Liver (tissue), 9 donors: Measurements from ENCODE around the gene TMIE. TPM values are rescaled to one million over a fixed set of nuclear protein-coding genes. Genes with fewer than 3 reads are reported as not detected.
"Not testable (repeated sequence)": the region's sequence is repeated elsewhere in the genome, so short reads cannot be mapped to it uniquely, and the experiment has no call there.

Experiments used
- DNase-seq: peaks from one replicate; pipeline ENCODE4 v3.0.0-alpha.2; 2017; ENCODE audit warnings: low spot score
- H3K27ac ChIP-seq, 2 donors: one replicate each; pipeline ENCODE4 v1.7.0; 2013; ENCODE audit warnings: inconsistent platforms in 2 of 2, low read length in 2 of 2, control low read depth in 1 of 2, low read depth in 1 of 2, mild to moderate bottlenecking in 1 of 2
- H3K27me3 ChIP-seq, 4 donors: one replicate each; pipeline versions ENCODE4 v1.6.1 to v1.7.0; 2013; ENCODE audit warnings: low read length in 3 of 4, inconsistent platforms in 1 of 4, mild to moderate bottlenecking in 1 of 4, moderate library complexity in 1 of 4; ENCODE audit not compliant: control insufficient read depth in 4 of 4, insufficient read depth in 4 of 4
- H3K36me3 ChIP-seq, 4 donors: one replicate each; pipeline versions ENCODE4 v1.6.1 to v1.7.0; 2013; ENCODE audit warnings: low read length in 3 of 4, mild to moderate bottlenecking in 3 of 4, low read depth in 1 of 4, moderate library complexity in 1 of 4; ENCODE audit not compliant: control insufficient read depth in 4 of 4, insufficient read depth in 3 of 4
- H3K4me1 ChIP-seq, 4 donors: one replicate each; pipeline versions ENCODE4 v1.6.1 to v1.7.0; 2013; ENCODE audit warnings: low read length in 3 of 4, mild to moderate bottlenecking in 3 of 4, moderate library complexity in 1 of 4; ENCODE audit not compliant: control insufficient read depth in 4 of 4, insufficient read depth in 4 of 4
- H3K4me3 ChIP-seq, 3 donors: one replicate each; pipeline versions ENCODE4 v1.6.1 to v1.7.0; 2013; ENCODE audit warnings: low read length in 3 of 3, control low read depth in 1 of 3, low read depth in 1 of 3, mild to moderate bottlenecking in 1 of 3
- H3K9ac ChIP-seq, 2 donors: one replicate each; pipeline ENCODE4 v1.7.0; 2013; ENCODE audit warnings: low read length in 2 of 2, mild to moderate bottlenecking in 2 of 2, moderate library complexity in 2 of 2, control low read depth in 1 of 2, low read depth in 1 of 2
- H3K9me3 ChIP-seq, 4 donors: one replicate each; pipeline versions ENCODE4 v1.6.1 to v1.7.0; 2013; ENCODE audit warnings: low read length in 3 of 4; ENCODE audit not compliant: control insufficient read depth in 4 of 4
- EGR1 ChIP-seq, 2 donors: IDR thresholded peaks; 2 replicates each; pipeline ENCODE4 v1.6.1; 2016 to 2018; ENCODE audit warnings: antibody characterized with exemption in 2 of 2, low read depth in 2 of 2
- FOXA1 ChIP-seq: IDR thresholded peaks from 2 replicates; pipeline ENCODE4 v1.6.1; 2016; ENCODE audit warnings: antibody characterized with exemption
- GABPA ChIP-seq, 2 donors: IDR thresholded peaks in 1 of 2; conservative IDR thresholded peaks in 1 of 2; 2 replicates each; pipeline ENCODE4 v1.6.1; 2016; ENCODE audit warnings: antibody characterized with exemption in 2 of 2, mild to moderate bottlenecking in 1 of 2, moderate library complexity in 1 of 2
- JUND ChIP-seq, 2 donors: IDR thresholded peaks; 2 replicates each; pipeline ENCODE4 v1.6.1; 2016; ENCODE audit warnings: antibody characterized with exemption in 2 of 2
- NR2F2 ChIP-seq: IDR thresholded peaks from 2 replicates; pipeline ENCODE4 v1.6.1; 2016; ENCODE audit warnings: antibody characterized with exemption
- RAD21 ChIP-seq, 2 donors: IDR thresholded peaks; 2 replicates each; pipeline ENCODE4 v1.6.1; 2016; ENCODE audit warnings: antibody characterized with exemption in 2 of 2, mild to moderate bottlenecking in 2 of 2
- REST ChIP-seq: IDR thresholded peaks from 2 replicates; pipeline ENCODE4 v1.6.1; 2016; ENCODE audit warnings: antibody characterized with exemption, mild to moderate bottlenecking
- RXRA ChIP-seq, 2 donors: IDR thresholded peaks; 2 replicates each; pipeline ENCODE4 v1.6.1; 2017 to 2018; ENCODE audit warnings: antibody characterized with exemption in 2 of 2, mild to moderate bottlenecking in 1 of 2
- SP1 ChIP-seq: IDR thresholded peaks from 2 replicates; pipeline ENCODE4 v1.6.1; 2018; ENCODE audit warnings: antibody characterized with exemption, mild to moderate bottlenecking
- TAF1 ChIP-seq: conservative IDR thresholded peaks from 2 replicates; pipeline ENCODE4 v1.6.1; 2016; ENCODE audit warnings: antibody characterized with exemption, mild to moderate bottlenecking
- YY1 ChIP-seq: IDR thresholded peaks from 2 replicates; pipeline ENCODE4 v1.6.1; 2016; ENCODE audit warnings: antibody characterized with exemption, mild to moderate bottlenecking
- ZBTB33 ChIP-seq: IDR thresholded peaks from 2 replicates; pipeline ENCODE4 v1.6.1; 2016; ENCODE audit warnings: antibody characterized with exemption
- WGBS: extraction: QIAGEN DNeasy Blood & Tissue Kit; methylation state at CpG from one replicate; pipeline ENCODE4 v1.1.7; 2013; 5-methylcytosine and 5-hydroxymethylcytosine counted together
- polyA plus RNA-seq, 2 donors: library from polyadenylated mRNA; stranded (reverse) in 1 of 2; unstranded in 1 of 2; fragments of 200-250 nt in 1 of 2; fragments of >200 nt in 1 of 2; fragmentation: Nextera tagmentation in 1 of 2; extraction: Ambion mirVana in 1 of 2; gene quantifications; one replicate each; pipeline versions ENCODE4 v1.2.1 to v1.2.3, GENCODE V29; 2013 to 2015
- total RNA-seq, 2 donors: library from RNA; depleted of rRNA; stranded (reverse); fragments of >200 nt; gene quantifications; one replicate each; pipeline ENCODE4 v1.2.3, GENCODE V29; 2014
- TF ChIP-seq, protein P1 (sequence below): fragments of 150-350 bp; IDR thresholded peaks from 2 replicates; pipeline ENCODE4 v1.5.1; 2017; ENCODE audit warnings: improper control_type of control experiment, low read depth, low read length; ENCODE audit not compliant: missing input control
- TF ChIP-seq, protein P2 (sequence below): IDR thresholded peaks from 2 replicates; pipeline ENCODE4 v1.6.1; 2016; ENCODE audit warnings: antibody characterized with exemption
- TF ChIP-seq, protein P3 (sequence below): IDR thresholded peaks from 2 replicates; pipeline ENCODE4 v1.6.1; 2016; ENCODE audit warnings: antibody characterized with exemption
- donor health status: healthy.
- donor health status: healthy.
- donor health status: healthy.
- donor health status: healthy.
- donor health status: healthy.

Gene TMIE
- total and polyA plus RNA-seq, 4 donors = 0.13 to 0.26 (median 0.15) TPM

DNA sequence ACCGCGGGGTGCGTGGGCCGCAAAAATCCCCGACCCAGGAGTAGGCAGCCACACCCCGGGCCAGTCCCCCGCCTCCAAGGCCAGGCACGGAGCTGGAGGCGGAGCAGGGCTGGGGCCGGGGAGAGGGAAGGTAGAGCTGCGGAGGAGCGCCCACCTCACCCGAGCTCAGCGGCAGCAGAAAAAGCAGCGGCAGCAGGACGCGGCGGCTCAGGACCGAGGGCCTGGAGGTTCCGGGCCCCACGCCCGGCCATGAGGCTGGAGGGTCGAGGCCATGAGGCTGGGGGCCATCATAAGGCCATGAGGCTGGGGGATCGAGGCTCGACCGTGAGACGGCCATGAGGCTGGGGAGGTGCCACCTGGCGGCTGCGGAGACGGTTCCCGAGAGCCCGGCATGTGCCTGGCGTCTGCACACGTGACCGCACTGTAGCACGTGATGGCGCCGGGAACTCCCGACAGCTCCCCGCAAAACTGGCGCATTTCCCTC is 49.4 kb downstream of the TMIE start (continued):
- TF ChIP-seq, protein P1, sequence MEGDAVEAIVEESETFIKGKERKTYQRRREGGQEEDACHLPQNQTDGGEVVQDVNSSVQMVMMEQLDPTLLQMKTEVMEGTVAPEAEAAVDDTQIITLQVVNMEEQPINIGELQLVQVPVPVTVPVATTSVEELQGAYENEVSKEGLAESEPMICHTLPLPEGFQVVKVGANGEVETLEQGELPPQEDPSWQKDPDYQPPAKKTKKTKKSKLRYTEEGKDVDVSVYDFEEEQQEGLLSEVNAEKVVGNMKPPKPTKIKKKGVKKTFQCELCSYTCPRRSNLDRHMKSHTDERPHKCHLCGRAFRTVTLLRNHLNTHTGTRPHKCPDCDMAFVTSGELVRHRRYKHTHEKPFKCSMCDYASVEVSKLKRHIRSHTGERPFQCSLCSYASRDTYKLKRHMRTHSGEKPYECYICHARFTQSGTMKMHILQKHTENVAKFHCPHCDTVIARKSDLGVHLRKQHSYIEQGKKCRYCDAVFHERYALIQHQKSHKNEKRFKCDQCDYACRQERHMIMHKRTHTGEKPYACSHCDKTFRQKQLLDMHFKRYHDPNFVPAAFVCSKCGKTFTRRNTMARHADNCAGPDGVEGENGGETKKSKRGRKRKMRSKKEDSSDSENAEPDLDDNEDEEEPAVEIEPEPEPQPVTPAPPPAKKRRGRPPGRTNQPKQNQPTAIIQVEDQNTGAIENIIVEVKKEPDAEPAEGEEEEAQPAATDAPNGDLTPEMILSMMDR = no peak
- no peak for TF ChIP-seq EGR1 (IDR thresholded peaks at IDR 0.05; ENCODE audit: low read depth in 2 of 2)

GRCh38 chr3:46753127-46753526 is 51.9 kb downstream of the TMIE start:
- H3K27ac ChIP-seq, H3K9ac ChIP-seq, H3K4me1 ChIP-seq, H3K9me3 ChIP-seq, H3K36me3 ChIP-seq, H3K4me3 ChIP-seq, H3K27me3 ChIP-seq, DNase-seq: not testable (repeated sequence)
- WGBS = 87% methylated on average over 6 of the region's 6 CpGs

DNA sequence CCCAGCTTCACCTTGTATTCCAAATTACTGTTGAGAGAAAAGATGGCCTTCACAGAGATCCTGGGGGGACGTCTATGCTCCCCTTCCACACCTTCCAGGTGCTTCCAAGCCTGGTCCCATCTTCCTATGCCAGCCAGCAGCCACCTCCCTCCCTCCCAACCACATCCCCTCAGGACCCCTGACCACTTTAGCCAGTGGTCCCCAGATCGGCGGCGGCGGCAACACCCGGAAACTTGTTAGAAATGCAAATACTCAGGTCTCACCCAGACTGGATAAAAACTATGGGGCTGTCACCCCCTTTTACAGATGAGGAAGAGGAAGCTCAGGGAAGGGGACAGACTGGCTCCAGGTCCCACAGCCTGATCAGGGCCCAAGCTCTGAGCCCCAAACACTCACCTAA is 54.5 kb downstream of the TMIE start:
- Histone ChIP-seq H3K9ac (no peak overlapping the region), H3K36me3 (no peaks in the 10 kb centered on the region), H3K4me3 (no peak overlapping the region), H3K27ac (no peak overlapping the region), H3K27me3 (no peaks in the 10 kb centered on the region), H3K4me1 (peaks cover 0 to 2% (median 0%) of the 10 kb centered on the region in 4 donors), H3K9me3 (no peaks in the 10 kb centered on the region)
- 94% methylated on average over 6 of the region's 6 CpGs for WGBS
- TF ChIP-seq SP1 (no peak), NR2F2 (no peak), FOXA1 (no peak), YY1 (no peak), TAF1 (no peak), JUND (IDR thresholded peaks at IDR 0.05) (no peak), ZBTB33 (no peak), RXRA (IDR thresholded peaks at IDR 0.05) (no peak), EGR1 (IDR thresholded peaks at IDR 0.05; ENCODE audit: low read depth in 2 of 2) (no peak)
- TF ChIP-seq, protein P2, sequence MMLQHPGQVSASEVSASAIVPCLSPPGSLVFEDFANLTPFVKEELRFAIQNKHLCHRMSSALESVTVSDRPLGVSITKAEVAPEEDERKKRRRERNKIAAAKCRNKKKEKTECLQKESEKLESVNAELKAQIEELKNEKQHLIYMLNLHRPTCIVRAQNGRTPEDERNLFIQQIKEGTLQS = no peak
- DNase-seq = no peak

DNA sequence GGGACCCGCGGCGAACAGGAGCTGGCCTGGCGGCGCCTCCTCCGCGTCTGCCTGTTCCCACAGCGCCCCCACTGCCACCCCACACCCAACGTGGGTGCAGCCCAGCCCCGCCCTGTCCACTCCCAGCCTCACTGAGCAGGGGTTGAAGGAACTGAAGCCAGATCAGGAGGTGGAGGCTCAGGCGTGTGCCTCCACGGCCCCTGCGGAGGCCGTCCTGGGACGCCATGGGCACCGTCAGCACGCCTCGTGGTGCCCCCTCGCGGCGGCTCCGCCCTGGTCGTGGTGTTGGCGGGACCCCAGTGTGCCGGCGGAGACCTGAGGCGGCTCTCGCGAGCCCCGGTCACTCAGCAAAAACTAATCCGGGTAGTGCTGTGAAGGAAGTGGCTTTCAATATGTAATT is 55.5 kb downstream of the TMIE start:
- H3K4me1 ChIP-seq = peaks cover 0 to 2% (median 0%) of the 10 kb centered on the region in 4 donors
- 92% methylated on average over 31 of the region's 31 CpGs for WGBS
- H3K36me3 ChIP-seq = no peaks in the 10 kb centered on the region
- no peak overlapping the region for H3K9ac ChIP-seq
- peaks cover 0 to 2% (median 0%) of the 10 kb centered on the region in 4 donors for H3K9me3 ChIP-seq
- no peak overlapping the region for H3K27ac ChIP-seq
- DNase-seq = no peak
- no peaks in the 10 kb centered on the region for H3K27me3 ChIP-seq
- no peak overlapping the region for H3K4me3 ChIP-seq
- TF ChIP-seq YY1 = no peak
- TF ChIP-seq, protein P3, sequence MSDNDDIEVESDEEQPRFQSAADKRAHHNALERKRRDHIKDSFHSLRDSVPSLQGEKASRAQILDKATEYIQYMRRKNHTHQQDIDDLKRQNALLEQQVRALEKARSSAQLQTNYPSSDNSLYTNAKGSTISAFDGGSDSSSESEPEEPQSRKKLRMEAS = no peak
- no peak for TF ChIP-seq RXRA (IDR thresholded peaks at IDR 0.05)
- no peak for TF ChIP-seq GABPA (IDR thresholded peaks at IDR 0.05 in 1 of 2, conservative IDR thresholded peaks at IDR 0.05 in 1 of 2)
- TF ChIP-seq RAD21 (IDR thresholded peaks at IDR 0.05) = no peak
- TF ChIP-seq JUND (IDR thresholded peaks at IDR 0.05) = no peak
- no peak for TF ChIP-seq REST
- TF ChIP-seq, protein P2 = no peak
- no peak for TF ChIP-seq FOXA1
- TF ChIP-seq, protein P1 = no peak
- TF ChIP-seq TAF1 = no peak
